ENCODE data around the gene SHOC2. TPM values are rescaled to one million over a fixed set of nuclear protein-coding genes. Genes with fewer than 3 reads are reported as not detected.

Gene SHOC2
- polyA plus RNA-seq, 1 of the 3 experiments (the other 2 are of a cell fraction), result 6.9 TPM

GRCh38 chr10:110910138-110910537, 9.3 kb upstream of the SHOC2 start:
- TF ChIP-seq RFX5 (IDR thresholded peaks at IDR 0.05; ENCODE audit: low read length) (no peak), SMC3 (IDR thresholded peaks at IDR 0.05; ENCODE audit: low read depth, low read length) (no peak), FOXJ3 (CRISPR knock-in tag; IDR thresholded peaks at IDR 0.05) (no peak), FOXM1 (IDR thresholded peaks at IDR 0.05; ENCODE audit: low read depth) (no peak), TAF1 (IDR thresholded peaks at IDR 0.05; ENCODE audit: borderline replicate concordance, low read depth, low read length) (no peak), FOSL2 (IDR thresholded peaks at IDR 0.05; ENCODE audit: borderline replicate concordance, low read depth) (no peak), TCF12 (IDR thresholded peaks at IDR 0.05) (no peak), GABPA (IDR thresholded peaks at IDR 0.05; ENCODE audit: low read depth) (no peak), ZBTB33 (IDR thresholded peaks at IDR 0.05; ENCODE audit: borderline replicate concordance, low read depth) (no peak), NRF1 (IDR thresholded peaks at IDR 0.05; ENCODE audit: low read depth, low read length) (no peak), IRF3 (IDR thresholded peaks at IDR 0.05; ENCODE audit: low read depth, low read length) (no peak), EZH2phosphoT487 (IDR thresholded peaks at IDR 0.05; ENCODE audit: borderline replicate concordance, low read depth) (no peak), TEAD4 (IDR thresholded peaks at IDR 0.05; ENCODE audit: borderline replicate concordance, insufficient read depth) (no peak), CTCF (IDR thresholded peaks at IDR 0.05) (no peak), MXI1 (IDR thresholded peaks at IDR 0.05; ENCODE audit: low read depth, low read length) (no peak), POLR2AphosphoS5 (IDR thresholded peaks at IDR 0.05; ENCODE audit: low read depth, low read length) (no peak)
- TF ChIP-seq, protein P1, sequence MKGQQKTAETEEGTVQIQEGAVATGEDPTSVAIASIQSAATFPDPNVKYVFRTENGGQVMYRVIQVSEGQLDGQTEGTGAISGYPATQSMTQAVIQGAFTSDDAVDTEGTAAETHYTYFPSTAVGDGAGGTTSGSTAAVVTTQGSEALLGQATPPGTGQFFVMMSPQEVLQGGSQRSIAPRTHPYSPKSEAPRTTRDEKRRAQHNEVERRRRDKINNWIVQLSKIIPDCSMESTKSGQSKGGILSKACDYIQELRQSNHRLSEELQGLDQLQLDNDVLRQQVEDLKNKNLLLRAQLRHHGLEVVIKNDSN (IDR thresholded peaks at IDR 0.05; ENCODE audit: borderline replicate concordance, low read depth), result no peak
- TF ChIP-seq, protein P2, sequence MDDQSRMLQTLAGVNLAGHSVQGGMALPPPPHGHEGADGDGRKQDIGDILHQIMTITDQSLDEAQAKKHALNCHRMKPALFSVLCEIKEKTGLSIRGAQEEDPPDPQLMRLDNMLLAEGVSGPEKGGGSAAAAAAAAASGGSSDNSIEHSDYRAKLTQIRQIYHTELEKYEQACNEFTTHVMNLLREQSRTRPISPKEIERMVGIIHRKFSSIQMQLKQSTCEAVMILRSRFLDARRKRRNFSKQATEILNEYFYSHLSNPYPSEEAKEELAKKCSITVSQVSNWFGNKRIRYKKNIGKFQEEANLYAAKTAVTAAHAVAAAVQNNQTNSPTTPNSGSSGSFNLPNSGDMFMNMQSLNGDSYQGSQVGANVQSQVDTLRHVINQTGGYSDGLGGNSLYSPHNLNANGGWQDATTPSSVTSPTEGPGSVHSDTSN (IDR thresholded peaks at IDR 0.05), result no peak
- TF ChIP-seq, protein P3, sequence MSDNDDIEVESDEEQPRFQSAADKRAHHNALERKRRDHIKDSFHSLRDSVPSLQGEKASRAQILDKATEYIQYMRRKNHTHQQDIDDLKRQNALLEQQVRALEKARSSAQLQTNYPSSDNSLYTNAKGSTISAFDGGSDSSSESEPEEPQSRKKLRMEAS (IDR thresholded peaks at IDR 0.05; ENCODE audit: low read depth), result no peak
- H4K20me1 ChIP-seq (ENCODE audit: insufficient read depth), result peaks cover 8% of the 10 kb centered on the region; the same call in 1 of the 2 replicates

More at GRCh38 chr10:110910138-110910537, 9.3 kb upstream of the SHOC2 start:
- no peaks in the 10 kb centered on the region for H3K27me3 ChIP-seq (ENCODE audit: insufficient read depth)
- ChIA-PET POLR2A (interaction anchor here (2.1 kb wide), 1 partner anchor 9 kb away, joined by 11 read pairs; the partner anchor contains the start of genes BBIP1 and SHOC2), CTCF (interaction anchor here (1.2 to 2.6 kb wide), 5 partner anchors 8 to 167 kb away, joined by 3 to 18 read pairs (median 7); no protein-coding TSS in a partner anchor)
- WGBS (ENCODE audit: low lambda C conversion rate), result 93% methylated on average over 4 of the region's 4 CpGs
- peaks cover 3 to 11% of the 10 kb centered on the region in 2 experiments; a peak in 3 of 4 replicates for H3K4me1 ChIP-seq (ENCODE audit: control insufficient read depth in 1 of 2, insufficient read depth in 2 of 2, low read depth in 1 of 2, low read length in 1 of 2)
- no peak overlapping the region for H3K9ac ChIP-seq
- no peak overlapping the region for H3K4me2 ChIP-seq
- no peaks in the 10 kb centered on the region for H3K79me2 ChIP-seq (ENCODE audit: insufficient read depth)
- H3K9me2 ChIP-seq, result no peaks in the 10 kb centered on the region
- H3K27ac ChIP-seq (ENCODE audit: low read depth in 2 of 2, low read length in 1 of 2), result no peak overlapping the region
- no peak for DNase-seq
- no peak overlapping the region for H3K4me3 ChIP-seq (ENCODE audit: low read depth in 2 of 2, low read length in 1 of 2)
- H3K9me3 ChIP-seq, result no peaks in the 10 kb centered on the region
- H3F3A ChIP-seq (replicated peaks; ENCODE audit: insufficient read depth), result peaks cover 16% of the 10 kb centered on the region
- H3K36me3 ChIP-seq (replicated peaks in 1 of 2; ENCODE audit: control insufficient read depth in 1 of 2, insufficient read depth in 2 of 2, low read length in 1 of 2), result peaks cover 2 to 11% of the 10 kb centered on the region in 2 experiments
- no peak overlapping the region for H2AFZ ChIP-seq (ENCODE audit: low read depth)

Data from SK-N-SH (cell line).